Body of pancreas (tissue), 4 donors: ENCODE results near the gene LIPC.

Experiments used
- CTCF ChIP-seq, 7 experiments: fragments of 450-650 bp in 4 of 7; fragments of 200-600 bp in 3 of 7; sonication (generic) in 3 of 7; IDR thresholded peaks; one replicate each; pipeline ENCODE4 v1.5.1; 2016 to 2019; ENCODE audit warnings: antibody characterized with exemption in 7 of 7
- POLR2A ChIP-seq, 3 donors: fragments of 450-650 bp; IDR thresholded peaks; one replicate each; pipeline ENCODE4 v1.6.1; 2016; ENCODE audit warnings: antibody characterized with exemption in 3 of 3, mild to moderate bottlenecking in 2 of 3

- no peak for TF ChIP-seq CTCF (IDR thresholded peaks at IDR 0.05)
- no peak for TF ChIP-seq POLR2A (IDR thresholded peaks at IDR 0.05)
These were observed 6.0 kb upstream of the LIPC start for GRCh38 chr15:58425834-58426233.
